Glutamatergic neuron (in vitro differentiated cells): ENCODE data around the gene CYP2C18. TPM values are rescaled to one million over a fixed set of nuclear protein-coding genes. Genes with fewer than 3 reads are reported as not detected.

Experiments
- DNase-seq: peaks from one replicate; pipeline ENCODE4 v3.0.0; 2022
- H3K27ac Mint-ChIP-seq: one replicate; pipeline ENCODE4 v1.8.0; 2020; ENCODE audit warnings: mild to moderate bottlenecking, mixed read lengths, inconsistent platforms; ENCODE audit not compliant: unreplicated experiment
- H3K27me3 Mint-ChIP-seq: one replicate; pipeline ENCODE4 v1.8.0; 2020; ENCODE audit warnings: mild to moderate bottlenecking, moderate library complexity, mixed read lengths, inconsistent platforms; ENCODE audit not compliant: unreplicated experiment
- H3K36me3 Mint-ChIP-seq: one replicate; pipeline ENCODE4 v1.8.0; 2020; ENCODE audit warnings: mild to moderate bottlenecking, mixed read lengths, inconsistent platforms; ENCODE audit not compliant: unreplicated experiment
- H3K4me1 Mint-ChIP-seq: one replicate; pipeline ENCODE4 v1.8.0; 2020; ENCODE audit warnings: mild to moderate bottlenecking, low read depth, mixed read lengths, inconsistent platforms; ENCODE audit not compliant: unreplicated experiment
- H3K4me3 Mint-ChIP-seq: one replicate; pipeline ENCODE4 v1.8.0; 2020; ENCODE audit warnings: mild to moderate bottlenecking, mixed read lengths, inconsistent platforms; ENCODE audit not compliant: unreplicated experiment
- H3K9me3 Mint-ChIP-seq: one replicate; pipeline ENCODE4 v1.8.0; 2020; ENCODE audit warnings: mild to moderate bottlenecking, moderate library complexity, mixed read lengths, inconsistent platforms; ENCODE audit not compliant: unreplicated experiment
- CTCF ChIP-seq: fragments of 200-600 bp; sonication (generic); IDR thresholded peaks from one replicate; pipeline ENCODE4 v1.5.0; 2021; ENCODE audit not compliant: partially characterized antibody, unreplicated experiment
- total RNA-seq: library from RNA; stranded (reverse); fragmentation: NEBNext Ultra II Directional; extraction: Animal tissue kit (Norgen Biotek cat#: 25700); gene quantifications from one replicate; pipeline ENCODE4 v1.2.1, GENCODE V29; 2021; ENCODE audit not compliant: unreplicated experiment

The CYP2C18 gene
- total RNA-seq, 1 donor from 2014 or later, result not detected

GRCh38 chr10:94706089-94706488, 22.6 kb downstream of the CYP2C18 start:
- Mint-ChIP-seq H3K4me1 (no peaks in the 10 kb centered on the region), H3K36me3 (no peaks in the 10 kb centered on the region), H3K9me3 (no peaks in the 10 kb centered on the region), H3K4me3 (no peak overlapping the region), H3K27me3 (no peaks in the 10 kb centered on the region), H3K27ac (no peak overlapping the region)
- DNase-seq, result no peak
- TF ChIP-seq CTCF, result no peak

- no peaks in the 10 kb centered on the region for H3K4me1 Mint-ChIP-seq
- H3K4me3 Mint-ChIP-seq, result no peak overlapping the region
- H3K27ac Mint-ChIP-seq, result no peak overlapping the region
- H3K36me3 Mint-ChIP-seq, result no peaks in the 10 kb centered on the region
- no peaks in the 10 kb centered on the region for H3K27me3 Mint-ChIP-seq
- no peak for DNase-seq
- H3K9me3 Mint-ChIP-seq, result no peaks in the 10 kb centered on the region
- no peak for TF ChIP-seq CTCF
These were observed 27.0 kb downstream of the CYP2C18 start for GRCh38 chr10:94710578-94710977.

GRCh38 chr10:94725871-94726270, 42.3 kb downstream of the CYP2C18 start:
- H3K27me3 Mint-ChIP-seq, result no peaks in the 10 kb centered on the region
- DNase-seq, result no peak
- H3K9me3 Mint-ChIP-seq, result no peaks in the 10 kb centered on the region
- no peak for TF ChIP-seq CTCF
- H3K4me3 Mint-ChIP-seq, result no peak overlapping the region
- H3K27ac Mint-ChIP-seq, result no peak overlapping the region
- H3K4me1 Mint-ChIP-seq, result no peaks in the 10 kb centered on the region
- no peaks in the 10 kb centered on the region for H3K36me3 Mint-ChIP-seq

- H3K27me3 Mint-ChIP-seq, result no peaks in the 10 kb centered on the region
- H3K36me3 Mint-ChIP-seq, result no peaks in the 10 kb centered on the region
- peaks cover 3% of the 10 kb centered on the region for H3K9me3 Mint-ChIP-seq
- no peak overlapping the region for H3K27ac Mint-ChIP-seq
- H3K4me1 Mint-ChIP-seq, result no peaks in the 10 kb centered on the region
- DNase-seq, result no peak
- TF ChIP-seq CTCF, result no peak
- no peak overlapping the region for H3K4me3 Mint-ChIP-seq
These were observed 51.7 kb downstream of the CYP2C18 start for GRCh38 chr10:94735197-94735596.

GRCh38 chr10:94738588-94738987, 55.1 kb downstream of the CYP2C18 start:
- Mint-ChIP-seq H3K4me3 (no peak overlapping the region), H3K4me1 (no peaks in the 10 kb centered on the region), H3K36me3 (peaks cover 2% of the 10 kb centered on the region), H3K9me3 (peaks cover 9% of the 10 kb centered on the region), H3K27ac (no peak overlapping the region), H3K27me3 (no peaks in the 10 kb centered on the region)
- no peak for TF ChIP-seq CTCF
- DNase-seq, result no peak
